ENCODE results near the gene ZNFX1.

DNA sequence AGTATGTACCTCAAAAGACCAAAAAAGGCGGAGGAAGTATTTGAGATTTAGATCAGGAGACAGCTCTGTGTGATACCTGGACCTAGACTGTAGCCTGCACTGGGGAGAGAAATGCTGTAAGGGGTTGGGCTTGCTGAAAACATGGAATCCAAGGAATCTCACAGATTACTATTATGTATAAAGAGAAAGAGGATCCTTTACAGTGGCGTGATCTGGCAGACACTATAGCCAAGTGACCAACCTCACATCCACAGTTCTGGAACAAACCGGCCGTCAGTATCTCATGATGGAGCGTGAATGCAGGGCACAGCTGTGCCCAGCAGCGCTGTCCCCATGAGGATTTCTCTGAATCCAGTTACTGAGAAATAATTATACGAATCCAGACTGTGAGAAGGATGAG is 46.4 kb downstream of the ZNFX1 start:
- TF ChIP-seq TEAD4 (IDR thresholded peaks at IDR 0.05; ENCODE audit: borderline replicate concordance, insufficient read depth) = no peak
- TF ChIP-seq, protein P1, sequence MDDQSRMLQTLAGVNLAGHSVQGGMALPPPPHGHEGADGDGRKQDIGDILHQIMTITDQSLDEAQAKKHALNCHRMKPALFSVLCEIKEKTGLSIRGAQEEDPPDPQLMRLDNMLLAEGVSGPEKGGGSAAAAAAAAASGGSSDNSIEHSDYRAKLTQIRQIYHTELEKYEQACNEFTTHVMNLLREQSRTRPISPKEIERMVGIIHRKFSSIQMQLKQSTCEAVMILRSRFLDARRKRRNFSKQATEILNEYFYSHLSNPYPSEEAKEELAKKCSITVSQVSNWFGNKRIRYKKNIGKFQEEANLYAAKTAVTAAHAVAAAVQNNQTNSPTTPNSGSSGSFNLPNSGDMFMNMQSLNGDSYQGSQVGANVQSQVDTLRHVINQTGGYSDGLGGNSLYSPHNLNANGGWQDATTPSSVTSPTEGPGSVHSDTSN (IDR thresholded peaks at IDR 0.05) = no peak
